Measurements from ENCODE around the gene GNB1.

GRCh38 chr1:1802871-1803270 lies 88.0 kb downstream of the GNB1 start:
- TF ChIP-seq STAT6 (CRISPR knock-in tag; conservative IDR thresholded peaks at IDR 0.05; ENCODE audit: low read depth) (no peak), CTCF (IDR thresholded peaks at IDR 0.05) (no peak), TEAD4 (CRISPR knock-in tag; IDR thresholded peaks at IDR 0.05) (no peak), SMAD3 (CRISPR knock-in tag; IDR thresholded peaks at IDR 0.05; ENCODE audit: borderline replicate concordance) (no peak), RORB (CRISPR knock-in tag; IDR thresholded peaks at IDR 0.05) (no peak), NFYB (CRISPR knock-in tag; conservative IDR thresholded peaks at IDR 0.05; ENCODE audit: low read depth) (no peak), MAX (CRISPR knock-in tag; IDR thresholded peaks at IDR 0.05) (no peak), IRF2 (CRISPR knock-in tag; IDR thresholded peaks at IDR 0.05; ENCODE audit: borderline replicate concordance, low read depth) (no peak), NFE2L1 (CRISPR knock-in tag; IDR thresholded peaks at IDR 0.05) (no peak), FOXJ3 (CRISPR knock-in tag; IDR thresholded peaks at IDR 0.05; ENCODE audit: borderline replicate concordance) (no peak)

Measured in WTC11 (cell line).